ENCODE data around the gene ANKS4B. TPM values are rescaled to one million over a fixed set of nuclear protein-coding genes. Genes with fewer than 3 reads are reported as not detected.
"Not testable (repeated sequence)": the region's sequence is repeated elsewhere in the genome, so short reads cannot be mapped to it uniquely, and the experiment has no call there.

Gene ANKS4B
- total and polyA plus RNA-seq, 2 donors from 2014 or later = 1.4 to 9.7 TPM

- DNase-seq (no peak), FAIRE-seq (no peak)
- Histone ChIP-seq H3K9me3 (ENCODE audit: control insufficient read depth in 2 of 3, insufficient read depth in 1 of 3, low read length in 3 of 3) (no peaks in the 10 kb centered on the region), H3K27me3 (ENCODE audit: control insufficient read depth, insufficient read depth, low read length) (no peaks in the 10 kb centered on the region), H3K4me3 (ENCODE audit: low read length in 3 of 3) (no peak overlapping the region), H3K36me3 (ENCODE audit: control insufficient read depth in 2 of 3, insufficient read depth in 3 of 3, low read length in 3 of 3) (no peaks in the 10 kb centered on the region), H3K4me1 (ENCODE audit: control insufficient read depth in 2 of 3, insufficient read depth in 2 of 3, low read depth in 1 of 3, low read length in 3 of 3) (no peaks in the 10 kb centered on the region), H3K9ac (ENCODE audit: low read length in 3 of 3) (no peak overlapping the region), H3K27ac (ENCODE audit: low read depth in 2 of 2, low read length in 2 of 2) (no peak overlapping the region)
- no peak for TF ChIP-seq CTCF (IDR thresholded peaks at IDR 0.05; ENCODE audit: borderline replicate concordance, extremely low read depth, insufficient read depth)
- intact Hi-C loops (cut with DNase I) = no loop called here
These were observed 38.8 kb downstream of the ANKS4B start for GRCh38 chr16:21272253-21272652.

- H3K36me3 ChIP-seq (ENCODE audit: control insufficient read depth in 2 of 3, insufficient read depth in 3 of 3, low read length in 3 of 3); H3K9me3 ChIP-seq (ENCODE audit: control insufficient read depth in 2 of 3, insufficient read depth in 1 of 3, low read length in 3 of 3); H3K9ac ChIP-seq (ENCODE audit: low read length in 3 of 3); H3K27me3 ChIP-seq (ENCODE audit: control insufficient read depth, insufficient read depth, low read length); H3K27ac ChIP-seq (ENCODE audit: low read depth in 2 of 2, low read length in 2 of 2); H3K4me1 ChIP-seq (ENCODE audit: control insufficient read depth in 2 of 3, insufficient read depth in 2 of 3, low read depth in 1 of 3, low read length in 3 of 3); H3K4me3 ChIP-seq (ENCODE audit: low read length in 3 of 3); intact Hi-C loops (cut with DNase I); FAIRE-seq; DNase-seq: not testable (repeated sequence)
These were observed 39.3 kb downstream of the ANKS4B start for GRCh38 chr16:21272763-21273162.

GRCh38 chr16:21274172-21274726 is 40.8 kb downstream of the ANKS4B start:
- no peak overlapping the region for H3K27ac ChIP-seq (ENCODE audit: low read depth in 2 of 2, low read length in 2 of 2)
- H3K9me3 ChIP-seq (ENCODE audit: control insufficient read depth in 2 of 3, insufficient read depth in 1 of 3, low read length in 3 of 3) = no peaks in the 10 kb centered on the region
- FAIRE-seq = no peak
- H3K4me3 ChIP-seq (ENCODE audit: low read length in 3 of 3) = no peak overlapping the region
- intact Hi-C loops (cut with DNase I) = no loop called here
- no peak overlapping the region for H3K9ac ChIP-seq (ENCODE audit: low read length in 3 of 3)
- peak in 1 of 5 donors; percentile 40 for DNase-seq
- no peaks in the 10 kb centered on the region for H3K36me3 ChIP-seq (ENCODE audit: control insufficient read depth in 2 of 3, insufficient read depth in 3 of 3, low read length in 3 of 3)
- peaks cover 2% of the 10 kb centered on the region for H3K27me3 ChIP-seq (ENCODE audit: control insufficient read depth, insufficient read depth, low read length)
- no peak for TF ChIP-seq CTCF (IDR thresholded peaks at IDR 0.05; ENCODE audit: borderline replicate concordance, extremely low read depth, insufficient read depth)
- H3K4me1 ChIP-seq (ENCODE audit: control insufficient read depth in 2 of 3, insufficient read depth in 2 of 3, low read depth in 1 of 3, low read length in 3 of 3) = peaks cover 0 to 4% (median 3%) of the 10 kb centered on the region in 3 donors

- FAIRE-seq = no peak
These were observed 42.0 kb downstream of the ANKS4B start for GRCh38 chr16:21275529-21275928.

More at GRCh38 chr16:21275529-21275928, 42.0 kb downstream of the ANKS4B start:
- Histone ChIP-seq H3K4me1 (ENCODE audit: control insufficient read depth in 2 of 3, insufficient read depth in 2 of 3, low read depth in 1 of 3, low read length in 3 of 3) (peaks cover 0 to 4% (median 3%) of the 10 kb centered on the region in 3 donors), H3K36me3 (ENCODE audit: control insufficient read depth in 2 of 3, insufficient read depth in 3 of 3, low read length in 3 of 3) (no peaks in the 10 kb centered on the region), H3K9me3 (ENCODE audit: control insufficient read depth in 2 of 3, insufficient read depth in 1 of 3, low read length in 3 of 3) (no peaks in the 10 kb centered on the region), H3K27ac (ENCODE audit: low read depth in 2 of 2, low read length in 2 of 2) (no peak overlapping the region), H3K27me3 (ENCODE audit: control insufficient read depth, insufficient read depth, low read length) (peaks cover 2% of the 10 kb centered on the region), H3K9ac (ENCODE audit: low read length in 3 of 3) (no peak overlapping the region), H3K4me3 (ENCODE audit: low read length in 3 of 3) (no peak overlapping the region)
- DNase-seq = no peak
- TF ChIP-seq CTCF (IDR thresholded peaks at IDR 0.05; ENCODE audit: borderline replicate concordance, extremely low read depth, insufficient read depth) = no peak
- intact Hi-C loops (cut with DNase I) = no loop called here
